Subcutaneous adipose tissue (tissue), 4 donors: Measurements from ENCODE around the gene PCSK1. TPM values are rescaled to one million over a fixed set of nuclear protein-coding genes. Genes with fewer than 3 reads are reported as not detected.

Experiments
- total RNA-seq, 4 donors: library from RNA; depleted of rRNA; stranded (reverse); fragments of >200 nt; gene quantifications; one replicate each; pipeline ENCODE4 v1.1.0, GENCODE V29; 2016
- TF ChIP-seq, protein P1 (sequence below): fragments of 450-650 bp; IDR thresholded peaks from one replicate; pipeline ENCODE4 v1.5.1; 2016; ENCODE audit warnings: low read depth, mild to moderate bottlenecking, control low read depth, antibody characterized with exemption, moderate library complexity

The PCSK1 gene
- total RNA-seq, 4 donors from 2014 or later, result 0.49 to 11.9 (median 2.5) TPM

DNA sequence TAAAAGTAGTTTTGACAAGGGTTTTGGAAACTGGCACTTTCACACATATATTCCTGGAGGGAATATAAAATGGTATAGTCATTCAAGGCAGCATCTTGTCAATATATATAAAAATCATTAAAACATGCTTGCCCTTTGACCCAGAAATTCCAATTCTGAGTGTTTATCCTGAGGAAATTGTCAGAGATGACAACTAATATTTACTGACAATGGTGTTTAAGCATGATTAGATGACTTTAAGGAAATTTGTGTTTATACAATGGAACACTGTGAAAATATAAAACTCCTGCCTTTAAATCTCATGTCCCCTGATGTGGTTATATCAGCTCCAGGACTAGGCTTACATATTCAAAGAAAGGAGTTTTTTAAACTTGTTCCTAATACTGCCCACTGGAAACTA is 25.6 kb downstream of the PCSK1 start:
- TF ChIP-seq, protein P1, sequence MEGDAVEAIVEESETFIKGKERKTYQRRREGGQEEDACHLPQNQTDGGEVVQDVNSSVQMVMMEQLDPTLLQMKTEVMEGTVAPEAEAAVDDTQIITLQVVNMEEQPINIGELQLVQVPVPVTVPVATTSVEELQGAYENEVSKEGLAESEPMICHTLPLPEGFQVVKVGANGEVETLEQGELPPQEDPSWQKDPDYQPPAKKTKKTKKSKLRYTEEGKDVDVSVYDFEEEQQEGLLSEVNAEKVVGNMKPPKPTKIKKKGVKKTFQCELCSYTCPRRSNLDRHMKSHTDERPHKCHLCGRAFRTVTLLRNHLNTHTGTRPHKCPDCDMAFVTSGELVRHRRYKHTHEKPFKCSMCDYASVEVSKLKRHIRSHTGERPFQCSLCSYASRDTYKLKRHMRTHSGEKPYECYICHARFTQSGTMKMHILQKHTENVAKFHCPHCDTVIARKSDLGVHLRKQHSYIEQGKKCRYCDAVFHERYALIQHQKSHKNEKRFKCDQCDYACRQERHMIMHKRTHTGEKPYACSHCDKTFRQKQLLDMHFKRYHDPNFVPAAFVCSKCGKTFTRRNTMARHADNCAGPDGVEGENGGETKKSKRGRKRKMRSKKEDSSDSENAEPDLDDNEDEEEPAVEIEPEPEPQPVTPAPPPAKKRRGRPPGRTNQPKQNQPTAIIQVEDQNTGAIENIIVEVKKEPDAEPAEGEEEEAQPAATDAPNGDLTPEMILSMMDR, result no peak

DNA sequence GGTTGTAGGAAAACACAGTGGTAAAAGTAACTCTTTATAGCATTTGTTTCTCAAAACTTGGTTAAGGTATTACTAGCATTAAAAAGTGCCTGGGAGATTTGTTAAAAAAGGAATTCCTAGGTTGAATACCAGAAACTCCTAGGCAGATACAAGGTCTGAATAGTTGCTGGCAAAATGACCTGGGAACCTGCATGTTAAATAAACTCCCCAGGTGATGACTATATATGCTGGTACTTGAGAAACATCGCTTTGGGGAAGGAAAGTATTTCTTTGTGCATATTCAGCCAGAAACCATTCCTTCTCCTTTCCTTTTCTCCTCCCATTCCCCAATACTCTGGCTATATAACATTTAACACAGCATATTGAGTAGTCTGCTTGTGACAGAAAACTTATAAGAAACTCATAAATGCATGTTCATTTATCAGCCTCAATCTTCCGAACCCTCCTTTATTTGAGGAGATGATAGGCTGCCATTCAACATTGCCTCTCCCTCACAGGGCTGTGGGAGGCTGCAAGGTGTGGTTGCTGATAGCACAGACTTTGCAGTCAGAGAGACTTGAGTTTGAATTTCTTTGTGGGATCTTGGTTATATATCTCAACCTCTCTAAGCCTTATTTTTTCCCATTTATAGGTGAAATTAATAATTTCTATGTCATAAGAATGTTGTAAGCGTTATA is 28.7 kb downstream of the PCSK1 start:
- TF ChIP-seq, protein P1, result no peak

DNA sequence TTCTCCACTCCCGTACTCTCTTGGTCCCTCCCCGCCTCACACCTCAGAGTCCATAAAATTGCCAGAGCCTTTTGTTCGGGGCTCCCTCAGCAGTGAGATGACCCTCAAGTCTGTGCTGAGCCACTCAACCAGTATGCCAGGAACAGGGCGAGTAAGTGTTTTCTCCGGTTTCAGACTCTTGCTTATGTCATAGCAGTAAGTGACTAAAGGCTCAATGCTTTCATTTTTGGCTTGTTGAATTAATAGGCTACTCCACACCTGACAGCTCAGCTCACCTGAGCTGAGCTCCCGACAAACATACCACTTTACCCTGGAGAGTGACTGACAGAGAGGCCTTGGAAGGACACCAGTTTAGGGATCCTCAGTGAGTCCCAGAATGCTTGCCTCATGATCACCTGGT is 30.5 kb downstream of the PCSK1 start:
- TF ChIP-seq, protein P1, result no peak

DNA sequence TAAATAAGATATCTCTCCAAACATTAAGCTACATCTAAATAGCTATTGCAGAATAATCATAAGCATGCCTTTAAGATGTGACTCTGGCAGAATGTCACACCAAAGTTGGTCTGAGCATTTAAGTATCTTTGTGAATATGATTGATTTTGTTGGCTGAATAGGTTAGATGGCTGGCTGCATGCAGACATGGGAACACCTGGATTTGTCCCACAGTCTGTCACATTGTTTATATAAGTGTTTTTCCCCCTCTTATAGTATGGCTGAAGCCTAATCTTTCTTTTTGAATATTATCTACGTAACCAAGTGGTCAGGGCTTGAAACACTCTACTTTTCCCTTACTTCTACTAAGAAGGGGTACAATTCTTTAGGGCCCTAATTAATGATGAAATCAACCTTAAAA is 36.2 kb downstream of the PCSK1 start:
- TF ChIP-seq, protein P1, result no peak

DNA sequence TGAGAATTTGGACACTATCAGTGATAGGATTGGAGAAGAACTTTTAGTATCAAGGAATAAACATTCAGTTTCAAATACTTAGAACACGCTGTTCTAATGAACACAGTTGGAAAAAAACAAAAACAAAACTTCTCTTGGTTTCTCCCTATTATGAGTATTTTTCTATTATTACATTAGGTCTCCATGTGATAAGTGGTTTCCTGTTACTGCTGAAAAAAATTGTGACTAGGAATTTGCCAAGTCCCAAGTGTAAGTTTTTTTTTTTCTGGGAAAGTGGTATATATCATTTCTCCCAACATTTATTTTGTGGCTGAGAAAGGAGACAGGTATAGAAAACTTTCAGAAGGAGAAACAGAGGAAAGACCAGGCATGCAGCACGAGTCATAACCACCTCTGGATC is 41.1 kb downstream of the PCSK1 start:
- TF ChIP-seq, protein P1, result no peak

DNA sequence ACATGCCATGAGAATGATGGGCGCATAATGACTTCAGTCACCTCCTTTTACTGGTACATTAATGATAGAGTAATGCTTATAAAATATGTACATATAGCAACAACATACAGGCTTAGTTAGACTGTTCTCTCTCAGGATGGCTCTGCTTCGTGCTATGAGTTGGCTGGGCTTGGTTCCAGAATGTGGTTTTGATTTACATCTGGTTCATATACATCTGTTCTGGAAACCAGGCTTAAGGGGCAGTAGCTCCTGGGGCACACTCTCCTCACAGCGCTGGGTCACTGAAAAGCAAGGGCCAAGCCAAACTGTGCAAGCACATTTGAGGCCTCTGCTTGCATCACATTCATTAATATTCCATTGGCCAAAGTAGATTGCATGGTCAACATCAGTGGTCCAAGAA is 44.9 kb downstream of the PCSK1 start:
- TF ChIP-seq, protein P1, result no peak

DNA sequence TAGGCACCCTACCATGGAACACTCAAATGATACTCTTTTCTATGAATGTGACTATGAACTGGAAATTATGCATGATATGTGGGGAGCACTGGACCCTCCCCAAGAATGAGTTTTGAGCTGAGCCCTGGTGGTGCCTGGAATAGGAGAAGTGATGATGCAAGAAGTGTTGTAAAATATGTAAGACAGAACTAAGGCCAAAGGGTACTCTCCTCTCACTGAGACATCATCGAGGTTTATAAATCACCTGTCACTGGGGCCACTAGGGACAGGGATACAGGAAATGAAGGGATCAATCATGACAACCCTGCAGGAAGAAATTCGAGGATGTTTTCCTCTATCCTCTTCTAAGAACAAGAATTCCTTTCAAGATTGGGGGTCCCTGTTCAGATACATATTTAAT is 45.4 kb downstream of the PCSK1 start:
- TF ChIP-seq, protein P1, result no peak
